Epithelial cell of alveolus of lung (primary cell): ENCODE measurements around the gene BNC1. TPM values are rescaled to one million over a fixed set of nuclear protein-coding genes. Genes with fewer than 3 reads are reported as not detected.

ENCODE experiments used
- total RNA-seq: library from RNA; depleted of rRNA; stranded (reverse); fragments of >200 nt; gene quantifications from 2 replicates; pipeline ENCODE4 v1.2.1, GENCODE V29; 2015

The BNC1 gene
- total RNA-seq, result 2.3 and 9.8 TPM in 2 replicates

GRCh38 chr15:83284559-83285283 lies at the start of gene BNC1:
Gene BNC1, minus strand, starts transcription at chr15:83284664. Its CDS starts 36 bp downstream, at chr15:83284628.

GRCh38 chr15:83207660-83208366 lies 76.7 kb downstream of the BNC1 start, which contains the start of gene HDGFL3:
Gene HDGFL3, minus strand, starts transcription at chr15:83207823. Its CDS starts 409 bp downstream, at chr15:83207414.

Other genes with a start within 250 kb of the BNC1 start
- gene BTBD1, start 217.4 kb downstream of the BNC1 start, total RNA-seq, result 70.6 and 75.0 TPM in 2 replicates
- 1.9 and 7.5 TPM in 2 replicates for gene TM6SF1, start 177.0 kb downstream of the BNC1 start, total RNA-seq
- gene HDGFL3, start 76.8 kb downstream of the BNC1 start, total RNA-seq, result 24.4 and 36.5 TPM in 2 replicates
- 0.78 TPM in 1 of 2 replicates, not detected in the other for gene SH3GL3, start 162.7 kb upstream of the BNC1 start, total RNA-seq